ENCODE data around the gene TMC7.
A peak's percentile ranks its signal among the peaks of the same experiment; 100 is the strongest.

The TMC7 gene

GRCh38 chr16:19033761-19034160, 50.0 kb downstream of the TMC7 start:
- DNase-seq: no peak

GRCh38 chr16:19040400-19040799, 56.7 kb downstream of the TMC7 start:
- DNase-seq: no peak

GRCh38 chr16:19044769-19045168, 61.0 kb downstream of the TMC7 start:
- no peak for DNase-seq

- DNase-seq: no peak
Measured at GRCh38 chr16:19046062-19046461, 62.3 kb downstream of the TMC7 start.

- no peak for DNase-seq
Measured at GRCh38 chr16:19062706-19063105, 79.0 kb downstream of the TMC7 start.

- DNase-seq: no peak
Measured at GRCh38 chr16:19066988-19067348, 83.2 kb downstream of the TMC7 start.

GRCh38 chr16:19067349-19068236, 83.9 kb downstream of the TMC7 start, which contains the start of gene COQ7:
Gene COQ7, plus strand, starts transcription at chr16:19067614. Its CDS starts 51 bp downstream, at chr16:19067665.
- peak; percentile 96 for DNase-seq

GRCh38 chr16:19068237-19068815, 84.6 kb downstream of the TMC7 start:
- no peak for DNase-seq

- peak; percentile 52 for DNase-seq
Measured at GRCh38 chr16:19071811-19072777, 88.4 kb downstream of the TMC7 start.

- DNase-seq: no peak
Measured at GRCh38 chr16:19073344-19073743, 89.6 kb downstream of the TMC7 start.

GRCh38 chr16:19073863-19074262, 90.1 kb downstream of the TMC7 start:
- no peak for DNase-seq

- no peak for DNase-seq
Measured at GRCh38 chr16:19075511-19075910, 91.8 kb downstream of the TMC7 start.

GRCh38 chr16:19077879-19078278, 94.1 kb downstream of the TMC7 start:
- DNase-seq: no peak

GRCh38 chr16:19083670-19084069, 99.9 kb downstream of the TMC7 start:
- no peak for DNase-seq

- DNase-seq: no peak
Measured at GRCh38 chr16:19084139-19084538, 100.4 kb downstream of the TMC7 start.

- no peak for DNase-seq
Measured at GRCh38 chr16:19084879-19085278, 101.1 kb downstream of the TMC7 start.

GRCh38 chr16:19085679-19086200, 102.0 kb downstream of the TMC7 start:
- no peak for DNase-seq

GRCh38 chr16:19086322-19087199, 102.8 kb downstream of the TMC7 start:
- peak; percentile 88 for DNase-seq

GRCh38 chr16:19088341-19088916, 104.7 kb downstream of the TMC7 start:
- DNase-seq: no peak

- no peak for DNase-seq
Measured at GRCh38 chr16:19089410-19089955, 105.7 kb downstream of the TMC7 start.

- no peak for DNase-seq
Measured at GRCh38 chr16:19090916-19091315, 107.2 kb downstream of the TMC7 start.

All from activated CD4-positive, CD25-positive, alpha-beta regulatory T cell treated with anti-CD3 and anti-CD28 coated beads, Interleukin-2, amount 50 U/mL, for 72 hours (primary cell).